HepG2 (cell line): ENCODE measurements around the gene ITGAE. TPM values are rescaled to one million over a fixed set of nuclear protein-coding genes. Genes with fewer than 3 reads are reported as not detected.

Experiments used
- MXI1 ChIP-seq: IDR thresholded peaks from 3 replicates; pipeline ENCODE4 v1.6.1; 2012; ENCODE audit warnings: low read depth, low read length, inconsistent platforms, borderline replicate concordance
- TBP ChIP-seq: sonication (generic); formaldehyde crosslinking; IDR thresholded peaks from 2 replicates; pipeline ENCODE4 v1.5.0; 2020; ENCODE audit warnings: missing genetic modification reagents
- ZBTB1 ChIP-seq: sonication (generic); formaldehyde crosslinking; IDR thresholded peaks from 2 replicates; pipeline ENCODE4 v1.4.0; 2020; ENCODE audit warnings: missing genetic modification reagents, borderline replicate concordance
- ZFAT ChIP-seq: sonication (generic); formaldehyde crosslinking; conservative IDR thresholded peaks from 2 replicates; pipeline ENCODE4 v1.8.1; 2023; ENCODE audit warnings: missing genetic modification reagents, inconsistent platforms
- ZNF678 ChIP-seq: sonication (generic); formaldehyde crosslinking; IDR thresholded peaks from 2 replicates; pipeline ENCODE4 v1.4.0; 2020; ENCODE audit warnings: mild to moderate bottlenecking, missing genetic modification reagents
- polyA plus RNA-seq, 8 experiments: library from polyadenylated mRNA; depleted of rRNA in 3 of 8; stranded (reverse) in 7 of 8; unstranded in 1 of 8; fragments of >200 nt; fragmentation: Illumina TruSeq in 4 of 8; extraction: Trizol in 4 of 8; gene quantifications; 2 replicates each; pipeline versions ENCODE4 v1.2.1 to v1.2.3, GENCODE V29; 2011 to 2016; ENCODE audit warnings: low read depth in 4 of 8, missing spikeins in 1 of 8, mixed read lengths in 1 of 8; ENCODE audit not compliant: insufficient read depth in 1 of 8
- total RNA-seq, 5 experiments: library from RNA; depleted of rRNA; stranded (reverse); fragments of >200 nt; fragmentation: Illumina TruSeq; extraction: Trizol; gene quantifications; 2 replicates each; pipeline ENCODE4 v1.2.3, GENCODE V29; 2016; ENCODE audit warnings: low read depth in 1 of 5
- TF ChIP-seq, protein P1 (sequence below): sonication (generic); formaldehyde crosslinking; IDR thresholded peaks from 2 replicates; pipeline ENCODE4 v1.8.0; 2022; ENCODE audit warnings: missing genetic modification reagents, mild to moderate bottlenecking, inconsistent platforms, borderline replicate concordance
- TF ChIP-seq, protein P2 (sequence below): IDR thresholded peaks from 2 replicates; pipeline ENCODE4 v1.6.1; 2016; ENCODE audit warnings: low read depth
- TF ChIP-seq, protein P3 (sequence below): sonication (generic); formaldehyde crosslinking; IDR thresholded peaks from 2 replicates; pipeline ENCODE4 v1.4.0; 2020; ENCODE audit warnings: missing genetic modification reagents
- TF ChIP-seq, protein P4 (sequence below): sonication (generic); formaldehyde crosslinking; IDR thresholded peaks from 2 replicates; pipeline ENCODE4 v1.4.0; 2020; ENCODE audit warnings: mild to moderate bottlenecking, low read depth, missing genetic modification reagents
- TF ChIP-seq, protein P5 (sequence below): sonication (generic); formaldehyde crosslinking; IDR thresholded peaks from 2 replicates; pipeline ENCODE4 v1.4.0; 2020; ENCODE audit warnings: missing genetic modification reagents
- TF ChIP-seq, protein P6 (sequence below): sonication (generic); formaldehyde crosslinking; IDR thresholded peaks from 2 replicates; pipeline ENCODE4 v1.5.1; 2020; ENCODE audit warnings: missing genetic modification reagents, mild to moderate bottlenecking, borderline replicate concordance

ITGAE gene
- total and polyA plus RNA-seq, 2 of the 13 experiments (the other 11 are each of a cell fraction or from before 2014, with no cell fraction given), result 42.3 to 49.0 TPM

DNA sequence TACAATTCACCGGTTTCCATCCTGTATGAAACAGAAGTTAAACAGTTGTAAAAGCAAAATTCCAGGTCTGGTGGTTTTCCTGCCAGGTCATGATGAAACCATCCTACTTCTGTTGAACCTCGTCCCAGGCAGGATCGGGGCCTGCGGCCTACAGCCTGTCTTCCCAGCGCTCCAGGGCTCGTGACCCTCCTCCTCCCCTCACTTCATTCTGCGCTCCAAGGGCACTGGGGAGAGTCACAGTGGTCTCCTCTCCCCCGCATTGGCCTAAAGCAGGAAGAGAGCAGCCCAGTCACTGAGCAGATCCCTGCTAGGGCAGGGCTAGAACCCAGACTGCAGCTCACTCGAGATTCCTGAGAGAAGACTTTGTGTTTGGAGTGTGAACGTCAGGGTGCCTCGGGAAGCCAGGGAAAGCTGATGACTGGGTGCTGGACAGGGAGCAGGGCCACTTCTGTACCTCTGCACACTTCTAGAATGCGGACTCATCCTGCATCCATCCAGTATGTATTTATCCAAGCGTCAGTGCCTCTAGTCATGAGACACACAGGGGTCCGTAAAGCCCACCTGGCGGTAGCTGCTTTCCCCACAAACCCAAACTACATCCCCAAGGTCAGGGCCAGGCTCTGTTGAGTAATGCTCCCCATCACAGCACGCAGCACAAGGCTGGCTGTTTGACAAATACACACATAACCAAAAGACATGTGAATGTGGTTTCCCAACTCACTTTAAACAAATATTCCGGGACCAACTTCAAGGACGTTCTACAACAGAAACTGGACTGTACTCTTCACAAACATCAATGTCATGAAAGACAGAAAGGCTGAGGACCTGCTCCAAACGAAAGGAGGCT lies 1.7 kb upstream of the ITGAE start (continued):
- TF ChIP-seq, protein P1, sequence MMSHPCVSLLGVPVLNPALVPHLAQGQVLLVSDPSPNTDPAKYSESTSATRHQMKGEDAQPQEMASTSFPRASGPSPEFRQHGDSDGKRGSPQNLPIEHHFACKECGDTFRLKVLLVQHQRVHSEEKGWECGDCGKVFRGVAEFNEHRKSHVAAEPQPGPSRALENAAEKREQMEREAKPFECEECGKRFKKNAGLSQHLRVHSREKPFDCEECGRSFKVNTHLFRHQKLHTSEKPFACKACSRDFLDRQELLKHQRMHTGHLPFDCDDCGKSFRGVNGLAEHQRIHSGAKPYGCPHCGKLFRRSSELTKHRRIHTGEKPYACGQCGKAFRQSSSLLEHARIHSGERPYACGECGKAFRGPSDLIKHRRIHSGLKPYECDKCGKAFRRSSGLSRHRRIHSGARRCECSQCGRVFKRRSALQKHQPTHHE (CRISPR knock-in tag), result 0 out of 2 replicates have a peak, but pooled peaks have one; percentile 83
- TF ChIP-seq ZNF678 (CRISPR knock-in tag) (no peak), ZFAT (CRISPR knock-in tag) (no peak), ZBTB1 (CRISPR knock-in tag) (no peak), MXI1 (peak; percentile 74; the same call in 1 of the 3 replicates), TBP (CRISPR knock-in tag) (no peak)
- TF ChIP-seq, protein P2, sequence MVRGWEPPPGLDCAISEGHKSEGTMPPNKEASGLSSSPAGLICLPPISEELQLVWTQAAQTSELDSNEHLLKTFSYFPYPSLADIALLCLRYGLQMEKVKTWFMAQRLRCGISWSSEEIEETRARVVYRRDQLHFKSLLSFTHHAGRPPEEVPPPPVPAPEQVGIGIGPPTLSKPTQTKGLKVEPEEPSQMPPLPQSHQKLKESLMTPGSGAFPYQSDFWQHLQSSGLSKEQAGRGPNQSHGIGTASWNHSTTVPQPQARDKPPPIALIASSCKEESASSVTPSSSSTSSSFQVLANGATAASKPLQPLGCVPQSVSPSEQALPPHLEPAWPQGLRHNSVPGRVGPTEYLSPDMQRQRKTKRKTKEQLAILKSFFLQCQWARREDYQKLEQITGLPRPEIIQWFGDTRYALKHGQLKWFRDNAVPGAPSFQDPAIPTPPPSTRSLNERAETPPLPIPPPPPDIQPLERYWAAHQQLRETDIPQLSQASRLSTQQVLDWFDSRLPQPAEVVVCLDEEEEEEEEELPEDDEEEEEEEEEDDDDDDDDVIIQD, result peak; percentile 76; the same call in 1 of the 2 replicates
- TF ChIP-seq, protein P3, sequence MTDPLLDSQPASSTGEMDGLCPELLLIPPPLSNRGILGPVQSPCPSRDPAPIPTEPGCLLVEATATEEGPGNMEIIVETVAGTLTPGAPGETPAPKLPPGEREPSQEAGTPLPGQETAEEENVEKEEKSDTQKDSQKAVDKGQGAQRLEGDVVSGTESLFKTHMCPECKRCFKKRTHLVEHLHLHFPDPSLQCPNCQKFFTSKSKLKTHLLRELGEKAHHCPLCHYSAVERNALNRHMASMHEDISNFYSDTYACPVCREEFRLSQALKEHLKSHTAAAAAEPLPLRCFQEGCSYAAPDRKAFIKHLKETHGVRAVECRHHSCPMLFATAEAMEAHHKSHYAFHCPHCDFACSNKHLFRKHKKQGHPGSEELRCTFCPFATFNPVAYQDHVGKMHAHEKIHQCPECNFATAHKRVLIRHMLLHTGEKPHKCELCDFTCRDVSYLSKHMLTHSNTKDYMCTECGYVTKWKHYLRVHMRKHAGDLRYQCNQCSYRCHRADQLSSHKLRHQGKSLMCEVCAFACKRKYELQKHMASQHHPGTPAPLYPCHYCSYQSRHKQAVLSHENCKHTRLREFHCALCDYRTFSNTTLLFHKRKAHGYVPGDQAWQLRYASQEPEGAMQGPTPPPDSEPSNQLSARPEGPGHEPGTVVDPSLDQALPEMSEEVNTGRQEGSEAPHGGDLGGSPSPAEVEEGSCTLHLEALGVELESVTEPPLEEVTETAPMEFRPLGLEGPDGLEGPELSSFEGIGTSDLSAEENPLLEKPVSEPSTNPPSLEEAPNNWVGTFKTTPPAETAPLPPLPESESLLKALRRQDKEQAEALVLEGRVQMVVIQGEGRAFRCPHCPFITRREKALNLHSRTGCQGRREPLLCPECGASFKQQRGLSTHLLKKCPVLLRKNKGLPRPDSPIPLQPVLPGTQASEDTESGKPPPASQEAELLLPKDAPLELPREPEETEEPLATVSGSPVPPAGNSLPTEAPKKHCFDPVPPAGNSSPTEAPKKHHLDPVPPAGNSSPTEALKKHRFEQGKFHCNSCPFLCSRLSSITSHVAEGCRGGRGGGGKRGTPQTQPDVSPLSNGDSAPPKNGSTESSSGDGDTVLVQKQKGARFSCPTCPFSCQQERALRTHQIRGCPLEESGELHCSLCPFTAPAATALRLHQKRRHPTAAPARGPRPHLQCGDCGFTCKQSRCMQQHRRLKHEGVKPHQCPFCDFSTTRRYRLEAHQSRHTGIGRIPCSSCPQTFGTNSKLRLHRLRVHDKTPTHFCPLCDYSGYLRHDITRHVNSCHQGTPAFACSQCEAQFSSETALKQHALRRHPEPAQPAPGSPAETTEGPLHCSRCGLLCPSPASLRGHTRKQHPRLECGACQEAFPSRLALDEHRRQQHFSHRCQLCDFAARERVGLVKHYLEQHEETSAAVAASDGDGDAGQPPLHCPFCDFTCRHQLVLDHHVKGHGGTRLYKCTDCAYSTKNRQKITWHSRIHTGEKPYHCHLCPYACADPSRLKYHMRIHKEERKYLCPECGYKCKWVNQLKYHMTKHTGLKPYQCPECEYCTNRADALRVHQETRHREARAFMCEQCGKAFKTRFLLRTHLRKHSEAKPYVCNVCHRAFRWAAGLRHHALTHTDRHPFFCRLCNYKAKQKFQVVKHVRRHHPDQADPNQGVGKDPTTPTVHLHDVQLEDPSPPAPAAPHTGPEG, result no peak
- TF ChIP-seq, protein P4, sequence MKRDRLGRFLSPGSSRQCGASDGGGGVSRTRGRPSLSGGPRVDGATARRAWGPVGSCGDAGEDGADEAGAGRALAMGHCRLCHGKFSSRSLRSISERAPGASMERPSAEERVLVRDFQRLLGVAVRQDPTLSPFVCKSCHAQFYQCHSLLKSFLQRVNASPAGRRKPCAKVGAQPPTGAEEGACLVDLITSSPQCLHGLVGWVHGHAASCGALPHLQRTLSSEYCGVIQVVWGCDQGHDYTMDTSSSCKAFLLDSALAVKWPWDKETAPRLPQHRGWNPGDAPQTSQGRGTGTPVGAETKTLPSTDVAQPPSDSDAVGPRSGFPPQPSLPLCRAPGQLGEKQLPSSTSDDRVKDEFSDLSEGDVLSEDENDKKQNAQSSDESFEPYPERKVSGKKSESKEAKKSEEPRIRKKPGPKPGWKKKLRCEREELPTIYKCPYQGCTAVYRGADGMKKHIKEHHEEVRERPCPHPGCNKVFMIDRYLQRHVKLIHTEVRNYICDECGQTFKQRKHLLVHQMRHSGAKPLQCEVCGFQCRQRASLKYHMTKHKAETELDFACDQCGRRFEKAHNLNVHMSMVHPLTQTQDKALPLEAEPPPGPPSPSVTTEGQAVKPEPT (CRISPR knock-in tag), result no peak
- TF ChIP-seq, protein P5, sequence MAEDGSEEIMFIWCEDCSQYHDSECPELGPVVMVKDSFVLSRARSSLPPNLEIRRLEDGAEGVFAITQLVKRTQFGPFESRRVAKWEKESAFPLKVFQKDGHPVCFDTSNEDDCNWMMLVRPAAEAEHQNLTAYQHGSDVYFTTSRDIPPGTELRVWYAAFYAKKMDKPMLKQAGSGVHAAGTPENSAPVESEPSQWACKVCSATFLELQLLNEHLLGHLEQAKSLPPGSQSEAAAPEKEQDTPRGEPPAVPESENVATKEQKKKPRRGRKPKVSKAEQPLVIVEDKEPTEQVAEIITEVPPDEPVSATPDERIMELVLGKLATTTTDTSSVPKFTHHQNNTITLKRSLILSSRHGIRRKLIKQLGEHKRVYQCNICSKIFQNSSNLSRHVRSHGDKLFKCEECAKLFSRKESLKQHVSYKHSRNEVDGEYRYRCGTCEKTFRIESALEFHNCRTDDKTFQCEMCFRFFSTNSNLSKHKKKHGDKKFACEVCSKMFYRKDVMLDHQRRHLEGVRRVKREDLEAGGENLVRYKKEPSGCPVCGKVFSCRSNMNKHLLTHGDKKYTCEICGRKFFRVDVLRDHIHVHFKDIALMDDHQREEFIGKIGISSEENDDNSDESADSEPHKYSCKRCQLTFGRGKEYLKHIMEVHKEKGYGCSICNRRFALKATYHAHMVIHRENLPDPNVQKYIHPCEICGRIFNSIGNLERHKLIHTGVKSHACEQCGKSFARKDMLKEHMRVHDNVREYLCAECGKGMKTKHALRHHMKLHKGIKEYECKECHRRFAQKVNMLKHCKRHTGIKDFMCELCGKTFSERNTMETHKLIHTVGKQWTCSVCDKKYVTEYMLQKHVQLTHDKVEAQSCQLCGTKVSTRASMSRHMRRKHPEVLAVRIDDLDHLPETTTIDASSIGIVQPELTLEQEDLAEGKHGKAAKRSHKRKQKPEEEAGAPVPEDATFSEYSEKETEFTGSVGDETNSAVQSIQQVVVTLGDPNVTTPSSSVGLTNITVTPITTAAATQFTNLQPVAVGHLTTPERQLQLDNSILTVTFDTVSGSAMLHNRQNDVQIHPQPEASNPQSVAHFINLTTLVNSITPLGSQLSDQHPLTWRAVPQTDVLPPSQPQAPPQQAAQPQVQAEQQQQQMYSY (CRISPR knock-in tag), result no peak; the same call in 1 of the 2 replicates
- TF ChIP-seq, protein P6, sequence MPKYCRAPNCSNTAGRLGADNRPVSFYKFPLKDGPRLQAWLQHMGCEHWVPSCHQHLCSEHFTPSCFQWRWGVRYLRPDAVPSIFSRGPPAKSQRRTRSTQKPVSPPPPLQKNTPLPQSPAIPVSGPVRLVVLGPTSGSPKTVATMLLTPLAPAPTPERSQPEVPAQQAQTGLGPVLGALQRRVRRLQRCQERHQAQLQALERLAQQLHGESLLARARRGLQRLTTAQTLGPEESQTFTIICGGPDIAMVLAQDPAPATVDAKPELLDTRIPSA (CRISPR knock-in tag), result no peak
